Omental fat pad (tissue), 4 donors: Measurements from ENCODE around the gene HES2. TPM values are rescaled to one million over a fixed set of nuclear protein-coding genes. Genes with fewer than 3 reads are reported as not detected.
"Not testable (repeated sequence)": the region's sequence is repeated elsewhere in the genome, so short reads cannot be mapped to it uniquely, and the experiment has no call there.

Experiments
- ATAC-seq: fragments of 150-250 bp; one replicate; pipeline ENCODE4 v1.9.1; 2016; ENCODE audit warnings: mild to moderate bottlenecking, moderate library complexity; ENCODE audit not compliant: low FRiP score
- DNase-seq: peaks from one replicate; pipeline ENCODE4 v3.0.0-alpha.2; 2019; ENCODE audit warnings: low spot score
- total RNA-seq, 4 donors: library from RNA; depleted of rRNA; stranded (reverse); fragments of >200 nt; gene quantifications; one replicate each; pipeline ENCODE4 v1.1.0, GENCODE V29; 2016
- TF ChIP-seq, protein P1 (sequence below), 3 donors: fragments of 450-650 bp; IDR thresholded peaks; one replicate each; pipeline ENCODE4 v1.5.1; 2016 to 2017; ENCODE audit warnings: antibody characterized with exemption in 3 of 3, mild to moderate bottlenecking in 3 of 3, moderate library complexity in 2 of 3

HES2 gene
- total RNA-seq, 4 donors from 2014 or later: 0.12 TPM; not detected in 3

DNA sequence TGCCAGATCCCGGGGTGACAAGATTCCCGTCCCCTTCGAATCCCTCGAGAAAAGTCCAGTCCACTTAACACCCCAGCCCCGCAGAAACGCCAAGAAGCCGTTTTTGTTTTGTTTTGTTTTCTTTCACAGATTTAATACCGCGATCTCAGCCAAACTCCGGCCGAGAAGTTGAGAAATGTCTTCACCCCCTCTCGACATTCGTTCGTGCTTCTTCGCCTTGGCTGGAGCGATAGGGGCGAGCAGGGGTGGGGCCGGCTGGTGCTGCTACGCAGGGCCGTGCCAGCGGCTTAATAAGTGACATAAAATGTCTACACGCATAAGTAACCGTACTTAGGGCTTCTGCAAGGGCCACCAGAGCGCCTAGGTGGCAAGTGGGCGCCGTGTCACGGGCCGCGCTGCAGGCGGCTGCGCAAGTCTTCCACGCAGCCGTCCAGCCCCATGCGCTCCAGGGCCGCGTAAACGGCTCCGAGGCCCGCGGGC is 41.4 kb upstream of the HES2 start:
- ATAC-seq (no peak), DNase-seq (no peak)
- TF ChIP-seq, protein P1, sequence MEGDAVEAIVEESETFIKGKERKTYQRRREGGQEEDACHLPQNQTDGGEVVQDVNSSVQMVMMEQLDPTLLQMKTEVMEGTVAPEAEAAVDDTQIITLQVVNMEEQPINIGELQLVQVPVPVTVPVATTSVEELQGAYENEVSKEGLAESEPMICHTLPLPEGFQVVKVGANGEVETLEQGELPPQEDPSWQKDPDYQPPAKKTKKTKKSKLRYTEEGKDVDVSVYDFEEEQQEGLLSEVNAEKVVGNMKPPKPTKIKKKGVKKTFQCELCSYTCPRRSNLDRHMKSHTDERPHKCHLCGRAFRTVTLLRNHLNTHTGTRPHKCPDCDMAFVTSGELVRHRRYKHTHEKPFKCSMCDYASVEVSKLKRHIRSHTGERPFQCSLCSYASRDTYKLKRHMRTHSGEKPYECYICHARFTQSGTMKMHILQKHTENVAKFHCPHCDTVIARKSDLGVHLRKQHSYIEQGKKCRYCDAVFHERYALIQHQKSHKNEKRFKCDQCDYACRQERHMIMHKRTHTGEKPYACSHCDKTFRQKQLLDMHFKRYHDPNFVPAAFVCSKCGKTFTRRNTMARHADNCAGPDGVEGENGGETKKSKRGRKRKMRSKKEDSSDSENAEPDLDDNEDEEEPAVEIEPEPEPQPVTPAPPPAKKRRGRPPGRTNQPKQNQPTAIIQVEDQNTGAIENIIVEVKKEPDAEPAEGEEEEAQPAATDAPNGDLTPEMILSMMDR (IDR thresholded peaks at IDR 0.05): no peak

DNA sequence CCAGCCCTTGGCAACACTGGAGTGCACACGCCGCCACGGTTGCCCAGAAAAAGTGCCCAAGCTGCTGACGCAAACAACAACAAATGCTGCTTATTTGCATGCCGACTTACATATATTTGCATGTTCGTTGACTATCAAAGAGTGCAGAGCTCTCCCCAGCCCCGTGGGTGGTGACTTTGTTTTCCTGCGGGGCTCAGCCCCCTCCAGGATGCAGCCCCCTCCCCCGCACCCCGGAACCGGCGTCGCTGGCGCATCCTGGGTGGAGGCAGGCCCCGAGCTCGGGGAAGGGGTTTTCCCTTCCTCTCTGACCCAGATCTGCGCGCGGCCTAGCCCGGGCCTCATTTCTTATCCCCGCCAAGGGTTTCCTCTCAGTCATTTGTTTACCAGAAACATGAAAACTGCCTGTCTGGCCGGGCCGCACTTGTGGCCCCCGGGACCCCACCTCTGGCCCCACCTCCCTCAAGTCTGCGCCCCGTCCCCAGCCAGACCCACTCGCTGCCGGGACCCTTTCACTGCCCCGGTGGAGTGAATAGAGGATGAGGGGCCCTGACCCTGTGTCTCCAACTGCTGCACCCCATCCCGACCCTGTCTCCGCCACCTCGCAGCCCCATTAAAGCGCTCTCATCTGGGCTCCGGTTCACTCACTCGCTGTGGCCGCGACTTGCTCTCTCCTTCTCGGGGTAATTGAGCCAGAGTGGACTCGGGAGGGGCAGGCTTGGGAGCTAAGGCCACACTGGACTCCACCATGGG is 40.8 kb upstream of the HES2 start:
- DNase-seq: no peak
- TF ChIP-seq, protein P1 (IDR thresholded peaks at IDR 0.05): no peak
- no peak for ATAC-seq

DNA sequence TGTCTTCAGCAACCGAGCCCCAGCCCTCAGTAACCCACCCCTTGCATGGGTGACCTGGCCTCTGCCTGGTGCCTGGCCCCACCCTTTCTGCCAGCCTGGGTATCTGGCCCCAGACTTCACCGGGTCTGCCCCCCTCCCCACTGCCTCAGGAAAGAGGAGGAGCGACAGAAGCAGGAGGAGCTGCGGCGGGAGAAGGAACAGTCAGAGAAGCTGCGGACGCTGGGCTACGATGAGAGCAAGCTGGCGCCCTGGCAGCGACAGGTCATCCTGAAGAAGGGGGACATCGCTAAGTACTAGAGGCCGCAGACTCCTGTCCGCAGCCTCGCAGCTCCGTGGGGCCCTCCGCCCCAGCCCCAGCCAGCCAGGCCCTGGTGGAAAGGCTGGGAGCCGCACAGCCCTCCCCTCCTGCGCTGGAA is 40.1 kb upstream of the HES2 start:
- no peak for ATAC-seq
- TF ChIP-seq, protein P1 (IDR thresholded peaks at IDR 0.05): no peak
- no peak for DNase-seq

DNA sequence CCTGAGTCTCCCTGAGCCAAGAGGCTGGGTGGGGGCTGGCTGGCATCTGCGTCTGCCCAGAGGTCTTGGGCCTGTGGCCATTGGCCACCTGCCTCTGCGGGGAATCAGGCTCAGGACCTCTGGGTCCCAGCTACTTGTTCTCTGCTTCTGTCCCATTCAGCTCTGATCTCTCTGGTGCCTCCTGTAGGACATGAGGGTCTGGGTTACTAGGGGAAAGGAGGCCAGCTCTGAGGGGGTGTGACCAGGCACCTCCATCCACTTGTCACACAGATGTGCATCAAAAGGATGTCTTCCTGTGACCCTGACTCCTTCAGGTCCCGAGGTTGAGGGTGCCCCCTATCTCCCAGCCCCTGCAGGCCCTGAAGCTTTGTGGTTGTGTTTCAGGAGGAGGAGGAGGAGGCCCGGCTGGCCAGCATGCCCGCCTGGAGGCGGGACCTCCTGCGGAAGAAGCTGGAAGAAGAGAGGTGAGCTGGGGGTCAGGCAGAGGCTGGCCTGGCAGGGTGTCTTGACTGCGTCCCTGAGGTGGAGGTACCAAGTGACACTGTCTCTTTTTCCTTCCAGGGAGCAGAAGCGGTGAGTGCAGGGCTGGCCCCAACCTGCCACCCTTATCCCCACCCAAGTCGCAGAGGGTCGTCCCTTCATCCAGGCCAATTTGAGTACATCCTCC is 37.2 kb upstream of the HES2 start:
- ATAC-seq (no peak), DNase-seq (no peak)
- TF ChIP-seq, protein P1 (IDR thresholded peaks at IDR 0.05): no peak

DNA sequence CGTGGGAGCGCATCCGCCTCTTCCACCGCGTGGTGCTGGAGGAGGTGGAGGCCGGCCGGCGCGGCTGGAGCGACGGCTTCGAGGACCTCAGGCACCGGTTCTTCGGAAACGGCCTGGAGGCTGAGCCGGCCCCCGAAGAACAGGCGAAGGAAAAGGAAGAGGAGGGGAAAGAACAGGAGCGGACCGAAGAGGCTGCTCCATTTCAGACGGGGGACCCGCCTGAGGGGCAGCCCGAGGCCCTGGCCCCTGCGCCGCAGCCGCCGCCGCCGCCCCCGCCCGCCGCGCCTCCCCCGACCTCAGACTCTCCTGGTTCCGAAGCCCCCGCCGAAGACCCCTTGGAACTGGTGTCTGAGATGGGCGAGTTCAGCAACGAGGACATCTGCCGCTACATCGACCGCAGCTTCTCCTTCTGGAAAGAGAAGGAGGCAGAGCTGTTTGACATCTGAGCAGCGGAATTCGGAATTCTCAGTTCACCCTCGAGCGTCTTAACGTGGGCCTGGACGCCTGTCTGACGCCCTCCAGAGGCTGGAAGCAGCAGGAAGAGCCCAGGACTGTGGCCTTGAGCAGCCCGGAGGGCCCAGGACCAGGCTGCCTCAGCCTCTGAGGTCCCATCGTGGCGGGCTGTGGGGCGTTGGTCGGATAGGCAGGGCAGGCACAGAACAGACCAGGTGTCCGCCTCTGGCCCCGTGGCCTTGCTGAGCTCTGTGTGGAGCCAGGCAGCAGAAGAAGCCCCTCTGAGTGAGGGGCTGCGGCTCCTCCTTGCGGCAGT is 36.2 kb upstream of the HES2 start:
- ATAC-seq, DNase-seq: not testable (repeated sequence)

DNA sequence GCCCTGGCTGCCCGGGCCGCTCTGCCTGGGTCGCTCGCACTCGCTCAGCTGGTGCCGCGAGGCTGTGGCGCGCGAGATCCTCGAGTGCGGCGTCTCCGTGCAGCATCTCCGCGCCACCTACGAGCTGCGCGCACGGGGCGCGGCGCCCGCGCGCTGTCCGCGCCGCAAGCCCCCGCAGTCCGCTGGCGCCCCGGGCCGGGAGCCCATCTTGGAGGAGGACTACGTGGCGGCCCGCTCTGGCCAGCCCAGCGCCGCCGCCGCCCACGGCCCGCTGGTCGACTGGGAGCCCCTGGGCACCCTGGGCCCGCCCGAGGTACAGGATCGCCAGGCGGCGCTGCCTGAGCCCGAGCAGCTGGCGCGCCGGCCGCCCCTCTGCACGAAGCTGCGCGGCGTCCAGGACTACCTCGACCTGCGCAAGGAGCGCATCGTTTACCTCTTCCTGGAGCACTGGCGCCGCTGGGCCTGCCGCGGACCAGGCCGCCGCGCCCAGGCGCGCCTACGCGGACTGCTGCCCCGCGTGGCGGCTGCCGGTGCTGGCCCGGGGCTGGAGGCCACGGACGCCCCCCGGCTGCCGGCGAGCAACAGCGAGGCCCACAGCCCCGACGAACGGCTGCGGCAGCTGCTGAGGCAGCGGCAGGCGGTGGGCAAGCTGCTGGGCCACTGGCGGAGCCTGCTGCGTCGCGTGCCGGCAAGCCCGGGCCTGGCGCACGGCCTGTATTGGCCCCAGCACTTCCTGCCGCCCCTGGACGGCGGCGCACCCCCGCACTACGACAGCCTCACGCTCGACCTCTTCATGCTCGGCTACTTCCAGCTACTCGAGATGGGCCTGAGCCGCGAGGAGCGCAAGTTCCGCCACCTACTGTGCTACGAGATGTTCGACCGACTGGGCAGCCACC is 35.4 kb upstream of the HES2 start:
- no peak for DNase-seq
- TF ChIP-seq, protein P1 (IDR thresholded peaks at IDR 0.05): no peak
- ATAC-seq: no peak

DNA sequence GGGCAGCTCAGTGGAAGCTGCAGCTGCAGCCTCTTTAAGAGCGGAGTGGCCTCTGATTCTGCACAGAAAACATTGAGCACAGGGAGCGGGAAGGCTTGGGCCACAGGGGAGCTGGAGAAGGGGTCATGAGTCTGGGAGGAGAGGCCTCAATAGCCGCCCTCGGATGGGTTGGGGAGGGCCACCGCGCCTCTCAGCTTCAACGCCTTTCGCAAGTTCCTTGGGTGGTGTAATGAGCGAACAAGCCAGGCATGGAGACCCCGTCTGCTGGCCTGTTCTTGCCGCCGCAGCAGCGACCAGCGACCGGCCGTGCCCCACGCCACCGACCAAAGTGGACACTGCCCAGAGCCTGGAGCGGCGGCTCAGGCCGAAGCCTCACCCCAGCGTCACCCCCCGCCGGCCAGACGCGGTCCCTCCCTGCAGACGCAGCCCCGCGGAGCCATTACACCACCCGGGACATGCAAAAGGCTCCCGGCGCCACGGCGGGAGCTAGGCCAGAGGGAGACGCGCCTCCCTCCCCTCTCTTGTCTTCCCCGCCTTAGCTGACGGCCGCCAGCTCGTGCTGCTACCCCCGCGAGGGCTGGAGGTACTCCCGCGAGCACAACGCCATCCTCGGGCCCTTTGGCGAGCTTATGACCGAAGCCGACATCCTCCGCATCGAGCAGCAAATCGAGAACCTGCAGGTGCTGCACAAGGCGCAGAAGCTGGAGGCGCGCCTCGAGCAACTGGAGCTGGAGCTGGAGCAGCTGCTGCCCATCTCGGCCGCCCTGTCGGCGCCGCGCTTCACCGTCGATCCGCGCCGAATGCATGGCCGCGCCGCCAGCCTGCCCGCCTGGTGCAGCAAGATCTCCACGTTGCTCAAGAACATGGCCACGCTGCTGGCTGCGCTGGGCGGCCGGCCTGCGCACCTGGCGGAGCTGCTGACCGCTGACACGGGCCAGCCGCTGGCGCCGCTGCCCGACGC is 34.5 kb upstream of the HES2 start:
- ATAC-seq, DNase-seq: not testable (repeated sequence)
